Peyer's patch (tissue), 4 donors: ENCODE data around the gene REXO5. TPM values are rescaled to one million over a fixed set of nuclear protein-coding genes. Genes with fewer than 3 reads are reported as not detected.
"Not testable (repeated sequence)": the region's sequence is repeated elsewhere in the genome, so short reads cannot be mapped to it uniquely, and the experiment has no call there.

ENCODE experiments used
- DNase-seq, 3 donors: peaks; one replicate each; pipeline ENCODE4 v3.0.0-alpha.2; 2017 to 2019
- H3K27ac ChIP-seq, 4 donors: fragments of 200-600 bp; sonication (generic); one replicate each; pipeline ENCODE4 v1.5.1; 2016 to 2019
- H3K27me3 ChIP-seq, 2 donors: fragments of 200-600 bp; sonication (generic); one replicate each; pipeline ENCODE4 v1.5.1; 2019
- H3K36me3 ChIP-seq, 3 donors: fragments of 200-600 bp; sonication (generic); one replicate each; pipeline ENCODE4 v1.5.1; 2016 to 2019
- H3K4me1 ChIP-seq, 4 donors: fragments of 200-600 bp; sonication (generic); one replicate each; pipeline ENCODE4 v1.5.1; 2016 to 2019
- H3K4me3 ChIP-seq, 4 donors: fragments of 200-600 bp; sonication (generic); 1 replicate in 3 of 4; 2 replicates in 1 of 4; pipeline ENCODE4 v1.5.1; 2016 to 2019; ENCODE audit warnings: mild to moderate bottlenecking in 1 of 4
- H3K9me3 ChIP-seq, 4 donors: fragments of 200-600 bp; sonication (generic); one replicate each; pipeline ENCODE4 v1.5.1; 2016 to 2019; ENCODE audit warnings: mild to moderate bottlenecking in 1 of 4
- CTCF ChIP-seq, 6 experiments: fragments of 450-650 bp in 4 of 6; fragments of 200-600 bp in 2 of 6; sonication (generic) in 1 of 6; IDR thresholded peaks; one replicate each; pipeline ENCODE4 v1.5.1; 2017 to 2019; ENCODE audit warnings: antibody characterized with exemption in 6 of 6, mild to moderate bottlenecking in 3 of 6, moderate library complexity in 1 of 6
- POLR2A ChIP-seq, 2 donors: fragments of 450-650 bp; IDR thresholded peaks; one replicate each; pipeline ENCODE4 v1.5.1; 2017; ENCODE audit warnings: antibody characterized with exemption in 2 of 2, mild to moderate bottlenecking in 2 of 2, moderate library complexity in 2 of 2
- total RNA-seq, 4 donors: library from RNA; depleted of rRNA; stranded (reverse); fragments of >200 nt; gene quantifications; one replicate each; pipeline ENCODE4 v1.1.0, GENCODE V29; 2016

REXO5 gene
- total RNA-seq, 4 donors from 2014 or later: 2.3 to 3.6 (median 2.9) TPM

GRCh38 chr16:20803561-20804214, 2.6 kb upstream of the REXO5 start:
- no peak for TF ChIP-seq POLR2A (IDR thresholded peaks at IDR 0.05)
- TF ChIP-seq CTCF (IDR thresholded peaks at IDR 0.05): no peak
- no peak overlapping the region for H3K4me3 ChIP-seq
- DNase-seq: no peak
- no peaks in the 10 kb centered on the region for H3K27me3 ChIP-seq
- no peak overlapping the region for H3K27ac ChIP-seq
- no peaks in the 10 kb centered on the region for H3K9me3 ChIP-seq
- H3K36me3 ChIP-seq: peaks cover 0 to 19% (median 0%) of the 10 kb centered on the region in 3 donors
- H3K4me1 ChIP-seq: peaks cover 0 to 5% (median 0%) of the 10 kb centered on the region in 4 donors

DNA sequence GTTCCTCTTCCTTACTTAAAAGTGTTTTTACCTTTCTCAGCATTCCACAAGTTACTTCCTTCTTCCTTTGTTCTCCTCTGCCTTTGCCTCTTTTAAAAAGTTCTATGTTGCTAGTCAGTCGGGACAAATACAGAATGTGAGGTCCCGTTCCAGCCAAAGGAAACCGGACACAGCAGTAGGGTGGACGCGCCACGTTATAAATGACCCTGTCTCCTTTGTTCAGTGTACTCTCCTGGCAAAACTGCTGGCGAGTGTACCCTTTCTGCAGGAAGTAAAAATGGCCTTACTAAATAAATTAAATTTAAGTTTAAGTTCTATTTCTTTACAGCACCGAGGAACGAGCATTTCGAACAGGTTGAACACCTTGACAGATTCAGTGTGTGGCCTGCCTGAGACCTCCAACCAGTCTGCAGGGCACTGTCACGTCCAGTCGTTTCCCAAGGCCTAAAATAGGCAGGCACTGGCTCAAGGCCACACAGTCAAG, 601 bp upstream of the REXO5 start:
- H3K27me3 ChIP-seq, H3K4me1 ChIP-seq, H3K9me3 ChIP-seq, DNase-seq: not testable (repeated sequence)
- Histone ChIP-seq H3K27ac (peak overlapping the region; percentile 80 to 93 (median 85)), H3K4me3 (peak overlapping the region; percentile 54 to 90 (median 80)), H3K36me3 (peaks cover 0 to 14% (median 0%) of the 10 kb centered on the region in 3 donors)

GRCh38 chr16:20807862-20808261, 1.5 kb downstream of the REXO5 start:
- no peak for DNase-seq
- H3K27me3 ChIP-seq: no peaks in the 10 kb centered on the region
- no peaks in the 10 kb centered on the region for H3K36me3 ChIP-seq
- peaks cover 0 to 5% (median 0%) of the 10 kb centered on the region in 4 donors for H3K4me1 ChIP-seq
- TF ChIP-seq POLR2A (IDR thresholded peaks at IDR 0.05): no peak
- no peak for TF ChIP-seq CTCF (IDR thresholded peaks at IDR 0.05)
- H3K27ac ChIP-seq: no peak overlapping the region
- no peaks in the 10 kb centered on the region for H3K9me3 ChIP-seq
- H3K4me3 ChIP-seq: no peak overlapping the region

GRCh38 chr16:20811889-20812439, 5.6 kb downstream of the REXO5 start:
- peak in 1 of 3 donors; percentile 50 for DNase-seq

DNA sequence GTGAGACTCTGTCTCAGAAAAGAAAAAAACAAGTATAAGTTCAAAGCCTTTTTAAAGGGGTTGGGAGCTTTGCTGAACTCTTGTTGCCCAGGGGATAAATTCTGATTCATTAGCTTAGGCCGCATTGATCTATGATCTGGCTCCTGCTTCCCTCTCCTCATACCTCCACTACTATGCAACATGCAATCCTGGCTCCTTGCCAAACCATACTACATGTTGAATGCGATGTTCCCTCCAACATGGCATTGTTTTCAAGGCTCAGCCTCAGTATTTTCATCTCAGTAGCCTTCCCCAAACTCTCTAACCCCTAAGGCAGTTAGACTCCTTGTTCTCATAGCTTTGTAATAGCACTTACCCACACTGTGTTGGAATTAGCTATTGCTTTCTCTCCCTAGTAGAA, 6.2 kb downstream of the REXO5 start:
- Histone ChIP-seq H3K4me3 (no peak overlapping the region), H3K9me3 (no peaks in the 10 kb centered on the region), H3K36me3 (peaks cover 0 to 3% (median 0%) of the 10 kb centered on the region in 3 donors), H3K27ac (no peak overlapping the region), H3K4me1 (no peaks in the 10 kb centered on the region), H3K27me3 (no peaks in the 10 kb centered on the region)
- no peak for DNase-seq
- TF ChIP-seq CTCF (IDR thresholded peaks at IDR 0.05) (no peak), POLR2A (IDR thresholded peaks at IDR 0.05) (no peak)

More at GRCh38 chr16:20811889-20812439, 5.6 kb downstream of the REXO5 start:
- peaks cover 0 to 4% (median 0%) of the 10 kb centered on the region in 4 donors for H3K4me1 ChIP-seq
- no peaks in the 10 kb centered on the region for H3K9me3 ChIP-seq
- no peak overlapping the region for H3K27ac ChIP-seq
- no peak for TF ChIP-seq CTCF (IDR thresholded peaks at IDR 0.05)
- TF ChIP-seq POLR2A (IDR thresholded peaks at IDR 0.05): no peak
- no peak overlapping the region for H3K4me3 ChIP-seq
- H3K27me3 ChIP-seq: no peaks in the 10 kb centered on the region
- peaks cover 0 to 3% (median 0%) of the 10 kb centered on the region in 3 donors for H3K36me3 ChIP-seq

DNA sequence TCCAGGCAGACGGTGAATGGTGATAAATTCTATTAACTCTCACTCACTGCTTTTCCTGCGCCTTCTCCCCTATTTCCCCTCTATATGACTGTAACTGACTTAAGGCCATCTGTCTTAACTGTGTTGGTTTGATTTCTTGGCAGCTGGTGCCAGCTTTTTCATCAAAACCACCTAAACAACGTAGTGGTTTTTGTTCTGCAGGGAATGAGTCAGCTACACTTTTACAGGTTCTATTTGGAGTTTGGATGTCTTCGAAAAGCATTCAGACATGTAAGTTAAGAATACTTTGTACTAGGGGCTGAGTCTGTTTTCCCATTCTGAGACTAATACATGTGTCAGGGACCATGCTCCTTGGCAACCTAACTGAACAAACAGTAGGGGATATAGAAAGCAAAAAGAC, 8.5 kb downstream of the REXO5 start:
- Histone ChIP-seq H3K36me3 (peaks cover 0 to 3% (median 0%) of the 10 kb centered on the region in 3 donors), H3K4me1 (no peaks in the 10 kb centered on the region), H3K27ac (no peak overlapping the region), H3K4me3 (no peak overlapping the region), H3K27me3 (no peaks in the 10 kb centered on the region), H3K9me3 (no peaks in the 10 kb centered on the region)
- DNase-seq: no peak
- no peak for TF ChIP-seq CTCF (IDR thresholded peaks at IDR 0.05)
- no peak for TF ChIP-seq POLR2A (IDR thresholded peaks at IDR 0.05)
